HG03039 (cell line): ENCODE results near the gene MESP2.

Source experiments
- ATAC-seq: cut with Tn5 transposase; IDR thresholded peaks from one replicate; pipeline ENCODE4 v1.9.1; 2021; ENCODE audit warnings: mild to moderate bottlenecking, moderate library complexity; ENCODE audit not compliant: unreplicated experiment

The MESP2 gene

DNA sequence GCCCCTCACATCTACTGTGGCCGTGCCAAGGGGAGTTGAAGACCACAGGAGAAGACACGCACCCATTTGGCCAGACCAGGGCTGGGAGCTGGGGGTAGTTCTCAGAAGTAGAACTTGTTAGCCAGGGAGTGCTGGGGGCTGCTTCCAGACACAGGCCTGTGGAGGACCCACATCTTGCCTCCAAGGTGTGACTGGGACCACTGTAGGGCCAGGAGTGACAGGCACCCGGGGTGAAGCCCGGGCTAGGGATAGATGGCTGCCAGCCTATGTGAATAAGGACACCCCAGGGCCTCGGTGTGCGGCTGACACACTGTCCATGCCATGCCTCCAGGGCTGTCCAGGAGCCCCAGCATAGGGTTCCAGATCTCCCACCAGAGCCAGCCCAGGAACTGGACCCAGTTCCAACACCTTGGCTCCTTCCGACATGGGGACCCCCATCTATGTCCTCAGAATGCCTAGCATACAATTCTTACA, 36.8 kb downstream of the MESP2 start:
- ATAC-seq, result no peak

DNA sequence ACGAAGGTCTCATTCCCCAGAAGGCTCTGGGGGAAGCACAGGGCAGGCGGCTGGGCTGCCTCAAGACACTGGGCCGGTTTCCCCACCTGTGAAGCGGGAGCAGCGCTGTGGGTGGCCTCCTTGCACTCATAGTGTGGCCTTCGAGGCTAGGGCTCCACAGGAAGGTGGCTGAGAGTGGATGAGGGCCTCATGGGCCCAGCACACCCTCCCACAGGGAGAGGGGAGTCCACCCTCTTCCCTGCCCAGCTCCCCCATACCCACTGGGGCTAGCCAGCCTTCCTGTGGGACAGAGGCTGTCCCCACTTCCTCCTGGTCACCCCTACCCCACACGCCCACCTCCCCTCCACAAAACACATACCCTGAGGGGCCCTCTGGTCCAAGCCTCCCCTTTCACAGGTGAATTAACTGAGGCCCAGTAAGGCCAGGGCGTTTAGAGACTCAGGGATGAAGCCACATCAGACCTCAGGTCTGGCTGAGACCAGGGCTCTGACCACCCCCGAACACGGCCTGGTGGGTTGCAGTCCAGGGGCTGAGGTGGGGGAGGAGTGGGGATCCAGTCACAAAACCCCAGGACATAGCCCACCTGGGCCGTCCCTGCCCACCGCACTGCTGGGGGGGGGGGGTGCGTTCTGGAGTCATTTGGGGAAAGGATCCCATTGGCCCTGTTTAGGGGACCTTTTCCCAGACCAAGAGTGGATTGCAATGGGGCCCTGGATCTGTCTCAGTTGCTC, 37.4 kb downstream of the MESP2 start:
- ATAC-seq, result no peak

DNA sequence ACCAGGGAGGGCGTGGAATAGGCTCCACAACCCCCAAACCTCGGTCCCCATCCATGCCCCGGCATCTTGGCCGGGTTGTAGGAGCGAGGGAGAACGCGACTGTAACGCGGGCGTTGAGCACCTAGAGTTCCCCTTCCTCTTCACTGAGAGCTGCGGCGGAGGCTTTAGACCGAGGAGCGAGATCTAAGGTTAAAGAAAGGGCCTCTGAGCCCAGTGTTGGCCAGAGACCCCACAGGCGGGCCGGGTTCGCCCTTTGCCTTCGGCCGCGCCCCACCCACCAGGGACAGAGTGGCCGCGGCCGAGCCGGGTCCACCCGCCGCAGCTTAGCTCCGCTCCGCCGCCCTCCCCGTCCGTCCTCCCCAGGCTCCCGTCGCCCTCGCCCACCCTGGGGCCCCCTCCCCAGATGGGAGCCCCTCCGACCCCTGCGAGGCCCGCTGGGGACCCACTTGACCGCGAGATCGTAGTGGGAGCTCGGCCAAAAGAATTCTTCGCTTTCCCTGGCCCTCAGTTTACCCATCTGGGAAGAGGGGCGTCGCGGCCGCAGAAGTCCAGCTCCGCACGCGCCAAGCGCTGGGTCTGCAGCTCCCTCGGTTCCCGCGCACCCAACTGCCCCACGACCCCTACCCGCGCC, 38.1 kb downstream of the MESP2 start:
- ATAC-seq, result no peak

DNA sequence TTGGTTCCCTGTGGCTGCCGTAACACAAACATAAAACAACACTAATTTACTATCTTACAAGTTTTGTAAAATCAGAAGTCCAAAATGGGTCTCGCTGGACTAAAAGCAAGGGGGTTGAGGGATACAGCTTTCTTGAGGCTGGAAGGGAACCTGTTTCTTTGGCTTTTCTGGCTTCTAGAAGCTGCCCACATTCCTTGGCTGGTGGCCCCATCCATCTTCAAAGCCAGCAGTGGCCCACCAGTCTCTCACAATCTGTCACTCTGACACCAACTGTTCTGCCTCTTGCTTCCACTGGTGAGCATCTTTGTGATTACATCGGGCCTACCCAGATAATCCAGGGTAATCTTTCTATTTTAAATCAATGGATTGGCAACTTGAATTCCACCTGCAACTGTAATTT, 39.6 kb downstream of the MESP2 start:
- no peak for ATAC-seq

DNA sequence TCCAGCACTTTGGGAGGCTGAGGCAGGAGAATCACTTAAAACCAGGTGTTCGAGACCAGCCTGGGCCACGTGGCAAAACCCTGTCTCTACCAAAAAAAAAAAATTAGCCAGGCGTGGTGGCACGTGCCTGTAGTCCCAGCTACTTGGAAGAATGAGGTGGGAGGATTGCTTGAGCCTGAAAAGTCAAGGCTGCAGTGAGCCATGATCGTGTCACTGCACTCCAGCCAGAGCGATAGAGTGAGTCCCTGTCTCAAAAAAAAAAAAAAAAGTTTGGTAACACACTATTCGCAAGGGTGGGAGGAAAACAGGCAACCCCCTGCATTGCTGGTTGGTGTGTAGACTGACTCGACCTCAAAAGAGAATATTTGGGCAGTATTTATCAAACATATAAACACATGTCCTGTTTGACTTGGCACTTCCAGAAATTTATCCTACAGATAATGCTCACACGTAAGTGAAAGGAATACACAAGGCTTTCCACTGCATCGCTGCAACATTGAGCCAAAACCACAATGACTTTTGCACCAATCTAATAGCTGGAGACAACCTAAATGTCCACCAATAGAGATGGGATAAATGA, 41.7 kb downstream of the MESP2 start:
- no peak for ATAC-seq

DNA sequence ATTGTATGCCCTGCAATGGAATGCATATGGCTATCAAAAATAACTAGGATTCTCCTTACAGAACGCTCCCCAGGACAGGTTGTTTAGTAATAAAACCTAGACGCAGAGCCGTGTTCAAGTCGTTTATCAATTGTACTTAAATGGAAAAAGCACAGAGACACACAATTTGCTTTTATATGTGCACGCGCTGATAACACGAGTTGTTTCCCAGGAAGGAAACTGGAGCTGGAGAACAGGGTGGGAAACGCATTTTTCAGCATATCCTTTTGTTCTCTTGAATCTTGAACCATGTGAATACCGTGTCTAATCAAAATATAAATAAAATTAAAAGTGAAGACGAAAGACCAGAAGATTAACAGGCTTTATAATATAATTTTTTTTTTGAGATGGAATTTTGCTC, 42.2 kb downstream of the MESP2 start:
- no peak for ATAC-seq

DNA sequence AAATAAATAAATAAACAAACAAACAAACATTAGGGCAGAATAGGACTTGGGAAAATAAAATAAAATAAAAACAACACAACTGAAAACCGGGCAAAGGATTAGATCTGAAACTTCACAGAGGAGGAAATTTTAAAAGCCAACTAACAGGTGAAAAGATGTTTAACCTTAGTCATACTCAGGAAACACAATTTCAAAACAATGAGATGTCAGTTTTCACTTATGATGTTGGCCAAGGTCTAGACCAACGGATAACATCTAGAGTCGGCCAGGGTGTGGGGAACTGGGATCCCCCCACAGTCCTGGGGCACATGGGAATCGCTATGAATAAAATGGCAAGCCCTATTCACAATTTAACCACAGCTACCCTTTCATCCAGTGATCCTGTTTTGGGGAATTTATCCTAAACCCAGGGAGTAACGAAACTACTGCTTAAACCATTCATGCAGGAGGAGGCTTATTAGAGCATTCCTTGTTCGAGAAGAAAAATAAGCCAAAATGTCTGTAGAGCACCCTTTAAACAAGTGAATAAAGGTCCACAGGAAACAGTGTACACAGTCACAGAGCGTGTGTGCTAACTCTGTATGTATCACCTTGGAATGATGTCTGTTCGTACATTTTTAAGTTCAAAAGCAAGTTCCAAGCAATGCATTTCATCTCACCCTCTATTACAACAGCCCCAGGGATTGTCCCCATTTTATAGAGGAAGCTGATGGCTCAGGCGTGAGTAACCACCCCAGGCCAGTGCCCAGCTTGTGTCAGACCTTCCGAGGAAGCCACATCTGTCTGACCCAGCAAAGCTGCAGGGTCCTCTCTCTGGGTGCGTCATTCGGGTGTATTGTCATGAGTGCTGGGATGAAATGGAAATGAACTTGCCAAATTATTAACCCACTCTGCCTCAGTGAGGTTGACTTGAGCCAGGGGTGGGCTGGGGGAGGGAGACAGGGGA, 44.8 kb downstream of the MESP2 start:
- no peak for ATAC-seq

DNA sequence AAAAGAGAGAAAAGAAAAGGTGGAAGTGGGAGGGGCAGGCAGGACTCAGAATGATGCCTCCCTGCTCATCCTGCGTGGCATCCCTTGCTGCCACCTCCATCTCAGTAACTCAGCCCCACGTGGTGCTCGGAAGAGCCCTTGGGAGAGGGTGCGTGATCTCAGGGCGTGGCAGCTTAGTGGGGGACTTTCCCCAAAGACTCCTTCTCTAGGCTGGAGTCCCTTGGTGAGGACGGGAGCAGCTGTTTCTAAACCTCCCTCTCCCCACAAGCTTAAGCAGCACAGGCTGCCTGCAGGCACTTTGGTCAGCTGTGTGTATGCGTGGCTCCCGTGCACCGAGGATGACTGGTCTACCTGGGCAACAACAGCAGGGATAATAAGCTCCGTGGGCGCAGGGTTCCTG, 45.9 kb downstream of the MESP2 start:
- no peak for ATAC-seq

DNA sequence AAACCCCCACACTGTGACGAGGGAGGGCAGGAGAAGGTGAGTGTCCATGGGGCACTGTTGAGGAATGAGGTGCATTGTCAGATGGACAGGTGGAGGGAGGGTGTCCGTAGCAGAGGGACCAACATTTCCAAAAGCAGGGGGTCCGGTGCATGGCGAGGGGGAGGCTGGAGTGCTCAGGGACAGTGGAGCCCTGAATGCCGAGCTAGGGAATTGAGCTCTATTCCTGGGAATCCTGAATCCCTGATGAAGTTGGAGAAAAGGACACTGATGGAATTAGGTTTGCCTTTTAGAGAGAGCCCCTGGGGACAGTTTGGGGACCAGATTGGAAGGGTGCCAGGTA, 46.4 kb downstream of the MESP2 start:
- ATAC-seq, result no peak

DNA sequence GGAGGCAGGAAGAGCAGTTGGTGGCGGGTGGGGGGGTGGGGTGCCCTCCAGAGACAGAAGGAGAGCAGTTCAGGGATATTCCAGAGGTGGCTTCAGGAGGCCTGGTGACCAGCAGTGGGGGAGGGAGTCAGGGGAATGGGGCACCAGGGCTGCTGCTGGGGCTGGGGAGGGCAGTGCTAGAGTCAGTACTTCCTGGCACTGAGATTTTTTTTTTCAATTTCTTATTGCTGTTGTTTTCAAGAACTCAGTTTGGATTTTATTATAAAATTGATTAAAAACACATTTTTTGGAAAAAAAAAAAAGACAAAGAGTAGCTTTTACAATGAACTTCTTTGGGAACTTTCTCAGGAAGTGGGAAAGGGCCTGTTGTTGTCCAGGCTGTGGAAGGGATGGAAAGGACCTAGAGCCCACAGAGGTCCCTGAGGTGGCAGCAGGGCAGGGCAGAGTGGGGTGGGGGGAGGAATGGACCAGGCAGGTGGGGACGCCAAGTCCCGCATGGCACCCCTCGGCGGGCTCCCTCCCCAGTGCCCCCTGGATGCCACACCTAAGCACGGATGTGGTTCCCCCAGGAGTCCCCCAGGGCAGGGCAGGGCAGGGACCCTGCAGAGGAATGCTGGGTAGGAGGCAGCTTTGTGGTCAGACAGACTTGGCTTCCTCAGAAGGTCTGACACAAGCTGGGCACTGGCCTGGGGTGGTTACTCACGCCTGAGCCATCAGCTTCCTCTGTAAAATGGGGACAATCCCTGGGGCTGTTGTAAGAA, 47.0 kb downstream of the MESP2 start:
- ATAC-seq, result no peak

DNA sequence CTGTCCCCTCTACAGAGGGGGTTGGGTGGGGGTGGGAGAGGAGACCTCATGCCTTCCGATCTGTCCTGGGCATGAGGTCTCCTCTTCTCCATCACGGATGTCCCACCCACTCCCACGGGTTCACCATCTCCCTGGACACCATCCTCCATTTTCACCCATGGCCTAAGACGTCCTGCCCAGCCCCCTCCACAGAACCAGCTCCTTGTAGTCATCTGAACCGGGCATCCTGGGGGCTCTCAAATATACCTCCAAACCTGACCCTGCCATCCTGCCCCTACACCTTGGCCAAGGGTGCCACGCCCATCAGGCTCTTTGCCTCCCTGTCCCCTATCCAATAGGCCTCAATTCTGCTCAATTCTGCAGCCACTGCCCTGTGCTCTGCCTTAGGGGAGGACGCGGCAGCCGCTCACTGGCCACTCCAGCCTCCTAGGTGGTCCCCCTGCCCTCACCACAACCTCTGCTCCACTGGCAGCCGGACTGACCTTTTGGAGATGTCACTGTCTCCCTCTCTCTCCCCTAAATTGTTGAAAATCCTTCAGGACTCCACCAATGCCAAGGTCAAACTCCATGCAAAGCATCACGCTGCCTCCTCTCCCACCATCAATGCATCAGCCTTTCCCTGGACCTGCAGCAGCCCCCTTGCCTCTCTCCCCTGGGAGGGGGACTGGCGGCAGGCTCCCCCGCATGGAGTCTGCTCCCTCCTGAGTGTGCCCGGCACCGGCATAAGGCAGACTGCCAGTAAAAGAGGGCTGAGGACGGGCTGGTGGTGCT, 47.9 kb downstream of the MESP2 start:
- ATAC-seq, result no peak

DNA sequence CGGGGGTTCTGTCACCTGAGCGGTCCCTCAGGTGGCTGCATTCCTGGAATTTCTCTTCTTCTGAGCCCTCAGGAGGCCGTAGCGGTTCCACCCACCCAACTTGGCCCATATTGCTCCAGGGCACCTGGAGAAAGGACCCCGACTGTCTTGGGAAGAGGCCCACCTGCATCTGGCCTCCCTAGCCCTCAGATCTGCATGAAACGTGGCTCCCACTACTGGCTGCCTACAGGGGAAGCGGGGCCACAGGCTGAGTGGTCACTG, 48.4 kb downstream of the MESP2 start:
- no peak for ATAC-seq

DNA sequence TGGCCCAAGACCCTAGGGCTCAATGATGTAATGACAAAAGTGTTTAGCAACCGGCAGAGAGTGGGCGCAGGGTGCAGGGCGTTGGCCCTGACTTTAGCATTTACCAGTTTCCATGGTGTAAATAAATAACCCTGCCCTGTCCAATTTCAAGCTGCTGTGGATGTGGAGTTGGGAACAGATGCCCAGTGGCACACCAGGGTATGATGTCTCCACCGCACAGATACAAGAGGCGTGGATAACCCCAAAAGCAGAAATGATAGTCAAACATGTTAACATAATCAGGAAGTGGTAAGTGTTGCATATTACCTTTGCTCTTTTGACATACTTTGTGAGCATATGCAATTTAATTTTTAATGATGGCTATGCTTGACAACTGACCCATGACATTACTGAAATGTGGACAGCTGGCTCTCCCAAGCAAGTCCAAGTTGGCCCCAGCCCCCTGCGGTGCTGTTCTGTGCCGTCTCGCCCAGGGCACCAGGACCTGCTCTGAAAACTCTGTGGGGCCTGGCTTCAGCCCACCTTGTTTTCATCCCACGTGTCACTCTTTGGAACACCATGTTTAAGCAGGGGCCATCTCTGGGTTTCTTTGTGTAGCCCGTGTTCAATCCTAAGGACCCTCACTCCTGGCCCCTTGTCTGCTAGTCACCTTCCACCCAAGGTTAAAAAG, 49.3 kb downstream of the MESP2 start:
- no peak for ATAC-seq

DNA sequence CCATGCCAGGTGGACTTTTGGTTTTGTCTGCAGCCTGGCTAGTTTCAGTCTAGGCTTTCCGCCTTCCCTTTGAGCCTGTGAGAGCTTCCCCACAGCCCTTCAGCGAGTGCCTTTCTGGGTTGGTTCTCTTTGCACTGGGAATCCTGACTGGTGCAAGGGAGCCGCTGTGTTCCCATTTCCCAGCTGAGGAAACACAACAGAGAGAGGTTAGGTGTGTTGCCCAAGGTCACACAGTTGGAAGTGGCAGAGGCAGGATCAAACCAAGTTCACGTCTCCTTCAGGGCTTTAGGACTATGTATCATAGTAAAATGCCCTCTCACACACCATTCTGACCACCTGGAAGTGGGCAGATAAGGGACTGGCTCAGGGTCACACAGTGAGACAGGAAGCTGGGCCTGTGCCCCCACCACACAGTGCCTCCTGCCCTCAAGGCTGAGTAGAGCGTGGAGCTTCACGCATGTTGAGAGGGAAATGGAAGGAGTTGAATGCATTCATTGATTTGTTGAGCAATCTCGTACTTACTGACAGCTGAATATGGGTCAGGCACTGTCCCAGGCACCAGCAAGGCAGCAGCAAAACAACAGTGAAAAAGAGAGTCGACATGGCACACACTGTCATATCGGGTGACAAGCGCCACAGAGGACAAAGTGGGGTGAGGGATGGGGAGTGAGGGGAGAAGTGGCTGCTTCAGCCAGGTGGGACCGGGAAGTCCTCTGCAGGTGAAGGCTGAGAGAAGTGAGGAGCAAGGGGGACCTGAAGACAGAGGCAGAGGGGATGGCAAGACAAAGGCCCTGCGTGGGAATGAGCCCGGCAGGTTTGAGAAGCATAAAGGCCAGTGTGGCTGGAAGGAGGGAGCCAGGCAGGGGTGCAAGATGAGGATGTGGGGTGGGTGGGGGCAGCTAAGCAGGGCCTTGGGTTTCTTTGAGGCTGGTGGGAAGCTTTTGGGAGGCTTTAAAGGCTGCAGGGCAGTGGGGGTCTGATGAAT, 50.8 kb downstream of the MESP2 start:
- no peak for ATAC-seq

DNA sequence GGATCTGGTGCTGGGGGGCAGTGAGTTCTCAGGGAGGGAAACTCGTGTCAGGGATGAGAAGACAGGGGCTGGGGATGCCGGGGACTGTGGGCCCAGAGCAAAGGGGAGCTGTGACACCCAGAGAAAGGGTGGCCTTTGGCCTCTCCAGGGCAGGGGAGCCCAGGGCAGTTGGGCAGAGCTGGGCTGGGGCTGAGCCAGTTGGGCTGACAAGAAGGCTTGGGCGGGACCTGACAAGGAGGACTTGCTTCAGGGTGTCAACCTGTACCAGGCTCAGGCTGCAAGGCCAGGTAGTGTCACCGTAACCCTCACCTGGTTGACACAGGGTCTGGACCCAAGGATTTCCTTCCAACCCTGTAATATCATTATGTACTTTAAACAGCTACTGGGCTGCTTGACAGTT, 51.7 kb downstream of the MESP2 start:
- no peak for ATAC-seq
